H1 (cell line): Measurements from ENCODE around the gene ZNF525.

Experiments used
- NANOG ChIP-seq: IDR thresholded peaks from 2 replicates; pipeline ENCODE4 v1.6.1; 2011; ENCODE audit warnings: low read length, low read depth, mild to moderate bottlenecking, inconsistent platforms; ENCODE audit not compliant: insufficient read depth, poor library complexity, severe bottlenecking
- POLR2A ChIP-seq, 2 experiments: IDR thresholded peaks; 1 replicate in 1 of 2; 2 replicates in 1 of 2; pipeline ENCODE4 v1.6.1; 2011; ENCODE audit warnings: low read depth in 2 of 2, low read length in 2 of 2, mild to moderate bottlenecking in 2 of 2; ENCODE audit errors: control extremely low read depth in 1 of 2
- POLR2AphosphoS5 ChIP-seq: IDR thresholded peaks from 2 replicates; pipeline ENCODE4 v1.6.1; 2011; ENCODE audit warnings: low read depth, low read length
- SP1 ChIP-seq: IDR thresholded peaks from 2 replicates; pipeline ENCODE4 v1.6.1; 2011; ENCODE audit warnings: low read depth, low read length
- TF ChIP-seq, protein P1 (sequence below), 3 experiments: IDR thresholded peaks; 1 replicate in 2 of 3; 2 replicates in 1 of 3; pipeline versions ENCODE4 v1.5.1 to v1.6.1; 2011; ENCODE audit warnings: low read length in 3 of 3, mild to moderate bottlenecking in 3 of 3, inconsistent platforms in 2 of 3, low read depth in 1 of 3, moderate library complexity in 1 of 3; ENCODE audit not compliant: insufficient read depth in 1 of 3; ENCODE audit errors: control extremely low read depth in 1 of 3

DNA sequence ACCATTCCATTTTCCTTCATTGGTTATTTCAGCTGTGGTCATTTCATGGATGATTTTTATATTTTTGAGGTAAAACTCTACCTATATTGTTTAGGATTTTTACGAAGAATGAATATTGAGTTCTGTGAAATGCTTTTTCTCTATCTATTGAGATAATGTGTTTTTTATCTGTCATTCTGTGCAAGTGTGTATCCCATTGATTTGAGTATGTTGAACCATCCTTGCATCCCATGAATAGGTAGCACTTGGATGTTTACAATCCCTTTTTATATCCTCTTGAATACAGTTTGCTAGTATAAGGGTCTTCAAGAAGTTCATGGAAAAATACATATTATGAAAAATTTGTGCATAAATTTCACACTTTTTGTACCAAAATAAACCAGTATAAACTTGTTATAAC lies 9.8 kb upstream of the ZNF525 start:
- TF ChIP-seq POLR2A (IDR thresholded peaks at IDR 0.05; ENCODE audit: control extremely low read depth in 1 of 2, low read depth in 2 of 2, low read length in 2 of 2) (no peak), NANOG (no peak), POLR2AphosphoS5 (no peak), SP1 (no peak)
- TF ChIP-seq, protein P1, sequence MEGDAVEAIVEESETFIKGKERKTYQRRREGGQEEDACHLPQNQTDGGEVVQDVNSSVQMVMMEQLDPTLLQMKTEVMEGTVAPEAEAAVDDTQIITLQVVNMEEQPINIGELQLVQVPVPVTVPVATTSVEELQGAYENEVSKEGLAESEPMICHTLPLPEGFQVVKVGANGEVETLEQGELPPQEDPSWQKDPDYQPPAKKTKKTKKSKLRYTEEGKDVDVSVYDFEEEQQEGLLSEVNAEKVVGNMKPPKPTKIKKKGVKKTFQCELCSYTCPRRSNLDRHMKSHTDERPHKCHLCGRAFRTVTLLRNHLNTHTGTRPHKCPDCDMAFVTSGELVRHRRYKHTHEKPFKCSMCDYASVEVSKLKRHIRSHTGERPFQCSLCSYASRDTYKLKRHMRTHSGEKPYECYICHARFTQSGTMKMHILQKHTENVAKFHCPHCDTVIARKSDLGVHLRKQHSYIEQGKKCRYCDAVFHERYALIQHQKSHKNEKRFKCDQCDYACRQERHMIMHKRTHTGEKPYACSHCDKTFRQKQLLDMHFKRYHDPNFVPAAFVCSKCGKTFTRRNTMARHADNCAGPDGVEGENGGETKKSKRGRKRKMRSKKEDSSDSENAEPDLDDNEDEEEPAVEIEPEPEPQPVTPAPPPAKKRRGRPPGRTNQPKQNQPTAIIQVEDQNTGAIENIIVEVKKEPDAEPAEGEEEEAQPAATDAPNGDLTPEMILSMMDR (IDR thresholded peaks at IDR 0.05; ENCODE audit: control extremely low read depth in 1 of 3, insufficient read depth in 1 of 3, low read depth in 1 of 3, low read length in 3 of 3): no peak
